H1 (cell line): ENCODE results near the gene DYTN. TPM values are rescaled to one million over a fixed set of nuclear protein-coding genes. Genes with fewer than 3 reads are reported as not detected.
A peak's percentile ranks its signal among the peaks of the same experiment; 100 is the strongest.

Source experiments
- CTCF ChIA-PET: fragments of 300-600 bp; sonication (Branson Sonifier 250); formaldehyde crosslinking; loops from one replicate; lab custom pipeline; 2021; ENCODE audit not compliant: partially characterized antibody; lab: Charles Lee
- POLR2A ChIA-PET: fragments of 300-600 bp; sonication (Branson Sonifier 250); formaldehyde crosslinking; loops from one replicate; lab custom pipeline; 2021; ENCODE audit warnings: inconsistent platforms; ENCODE audit not compliant: partially characterized antibody; lab: Charles Lee
- DNase-seq, 2 experiments: peaks; one replicate each; pipeline versions ENCODE4 v3.0.0 to v3.0.0-alpha.2; 2010 to 2022; ENCODE audit warnings: low spot score in 2 of 2, low read depth in 1 of 2, mixed read lengths in 1 of 2
- FAIRE-seq: peaks from 2 replicates; lab custom pipeline; 2011; peaks lifted over from hg19 to GRCh38; lab: Jason Lieb, UNC
- H2AFZ ChIP-seq: 2 replicates; pipeline ENCODE4 v1.8.1; 2012; ENCODE audit warnings: low read length, inconsistent platforms
- H2AK5ac ChIP-seq: 2 replicates; pipeline ENCODE4 v1.6.1; 2013; ENCODE audit warnings: low read depth, low read length
- H2BK120ac ChIP-seq: replicated peaks from 2 replicates; pipeline ENCODE3; 2013; ENCODE audit warnings: low read depth, low read length, inconsistent platforms
- H2BK12ac ChIP-seq: 2 replicates; pipeline ENCODE4 v1.6.1; 2013; ENCODE audit warnings: low read depth, low read length
- H2BK15ac ChIP-seq: 2 replicates; pipeline ENCODE4 v1.6.1; 2013; ENCODE audit warnings: low read length
- H2BK20ac ChIP-seq: 2 replicates; pipeline ENCODE4 v1.6.1; 2013; ENCODE audit warnings: low read length
- H2BK5ac ChIP-seq: 2 replicates; pipeline ENCODE4 v1.6.1; 2013; ENCODE audit warnings: low read depth, low read length
- H3K14ac ChIP-seq: 2 replicates; pipeline ENCODE4 v1.6.1; 2013; ENCODE audit warnings: inconsistent platforms; ENCODE audit not compliant: insufficient read length
- H3K18ac ChIP-seq: 2 replicates; pipeline ENCODE4 v1.6.1; 2013; ENCODE audit warnings: low read length; ENCODE audit errors: extremely low read depth
- H3K23ac ChIP-seq: 2 replicates; pipeline ENCODE4 v1.6.1; 2013; ENCODE audit warnings: inconsistent platforms; ENCODE audit not compliant: insufficient read length
- H3K23me2 ChIP-seq: 2 replicates; pipeline ENCODE4 v1.6.1; 2013; ENCODE audit warnings: low read depth, low read length
- H3K27ac ChIP-seq: 2 replicates; pipeline ENCODE4 v1.6.1; 2011; ENCODE audit warnings: low read depth, low read length, inconsistent platforms
- H3K27me3 ChIP-seq, 4 experiments: replicated peaks in 1 of 4; 1 replicate in 1 of 4; 2 replicates in 3 of 4; pipeline versions ENCODE4 v1.6.1 to v1.8.1; 2011 to 2013; ENCODE audit warnings: low read length in 3 of 4, mild to moderate bottlenecking in 3 of 4, inconsistent platforms in 2 of 4, mixed read lengths in 2 of 4, moderate library complexity in 1 of 4; ENCODE audit not compliant: control insufficient read depth in 3 of 4, insufficient read depth in 3 of 4; ENCODE audit errors: extremely low read depth in 1 of 4
- H3K36me3 ChIP-seq, 4 experiments: 2 replicates each; pipeline versions ENCODE4 v1.6.1 to v1.8.1; 2011 to 2013; ENCODE audit warnings: mild to moderate bottlenecking in 4 of 4, low read length in 3 of 4, moderate library complexity in 2 of 4, control low read depth in 1 of 4, inconsistent platforms in 1 of 4; ENCODE audit not compliant: insufficient read depth in 4 of 4, control insufficient read depth in 2 of 4
- H3K4ac ChIP-seq: replicated peaks from 2 replicates; pipeline ENCODE3; 2013; ENCODE audit warnings: low read length, low read depth, mixed read lengths, inconsistent platforms; ENCODE audit not compliant: insufficient read length
- H3K4me1 ChIP-seq, 4 experiments: replicated peaks in 1 of 4; 1 replicate in 1 of 4; 2 replicates in 3 of 4; pipeline versions ENCODE4 v1.6.1 to v1.8.1; 2011 to 2013; ENCODE audit warnings: low read length in 3 of 4, inconsistent platforms in 2 of 4, mixed read lengths in 1 of 4; ENCODE audit not compliant: insufficient read depth in 4 of 4, control insufficient read depth in 3 of 4
- H3K4me2 ChIP-seq, 2 experiments: 2 replicates each; pipeline versions ENCODE4 v1.6.1 to v1.8.1; 2011 to 2013; ENCODE audit warnings: low read depth in 2 of 2, low read length in 2 of 2, control low read depth in 1 of 2, inconsistent platforms in 1 of 2, mild to moderate bottlenecking in 1 of 2; ENCODE audit not compliant: insufficient read depth in 1 of 2
- H3K4me3 ChIP-seq, 4 experiments: fragments of 200-600, 300-600 bp in 1 of 4; sonication (generic), shearing (Covaris generic), sonication (Bioruptor Twin) in 1 of 4; 2 replicates each; pipeline versions ENCODE4 v1.5.1 to v1.8.1; 2011 to 2016; ENCODE audit warnings: low read length in 4 of 4, low read depth in 3 of 4, control low read depth in 2 of 4, inconsistent platforms in 2 of 4, mild to moderate bottlenecking in 2 of 4, mixed read lengths in 1 of 4, moderate library complexity in 1 of 4; ENCODE audit not compliant: insufficient read depth in 2 of 4; ENCODE audit errors: extremely low read depth in 1 of 4
- H3K56ac ChIP-seq: replicated peaks from 2 replicates; pipeline ENCODE3; 2013; ENCODE audit warnings: low read depth, mild to moderate bottlenecking, mixed read lengths, low read length, inconsistent platforms; ENCODE audit not compliant: insufficient read length
- H3K79me1 ChIP-seq: 2 replicates; pipeline ENCODE4 v1.6.1; 2013; ENCODE audit warnings: low read depth, low read length, control low read depth
- H3K79me2 ChIP-seq, 2 experiments: 2 replicates each; pipeline versions ENCODE4 v1.6.1 to v1.8.1; 2012 to 2013; ENCODE audit warnings: low read length in 2 of 2, mild to moderate bottlenecking in 2 of 2, inconsistent platforms in 1 of 2; ENCODE audit not compliant: insufficient read depth in 2 of 2, control insufficient read depth in 1 of 2
- H3K9ac ChIP-seq, 4 experiments: replicated peaks in 1 of 4; 1 replicate in 1 of 4; 2 replicates in 3 of 4; pipeline versions ENCODE4 v1.6.1 to v1.8.1; 2011 to 2013; ENCODE audit warnings: low read depth in 3 of 4, low read length in 3 of 4, control low read depth in 2 of 4, mild to moderate bottlenecking in 2 of 4, moderate library complexity in 2 of 4, inconsistent platforms in 1 of 4; ENCODE audit errors: extremely low read depth in 1 of 4
- H3K9me3 ChIP-seq, 2 experiments: 2 replicates each; pipeline versions ENCODE4 v1.6.1 to v1.8.1; 2012 to 2013; ENCODE audit warnings: mild to moderate bottlenecking in 2 of 2, moderate library complexity in 2 of 2, control low read depth in 1 of 2, inconsistent platforms in 1 of 2, low read depth in 1 of 2, low read length in 1 of 2, mixed read lengths in 1 of 2; ENCODE audit not compliant: insufficient read depth in 2 of 2
- H4K20me1 ChIP-seq, 2 experiments: replicated peaks in 1 of 2; 2 replicates each; pipeline versions ENCODE3 to v1.8.1; 2011 to 2013; ENCODE audit warnings: inconsistent platforms in 2 of 2, low read length in 2 of 2, mild to moderate bottlenecking in 1 of 2; ENCODE audit not compliant: insufficient read depth in 2 of 2, control insufficient read depth in 1 of 2
- H4K5ac ChIP-seq: 2 replicates; pipeline ENCODE4 v1.6.1; 2013; ENCODE audit warnings: low read length, low read depth, mixed read lengths, inconsistent platforms; ENCODE audit not compliant: insufficient read length
- H4K8ac ChIP-seq: 2 replicates; pipeline ENCODE4 v1.8.0; 2013; ENCODE audit warnings: mild to moderate bottlenecking, moderate library complexity, low read length, inconsistent platforms; ENCODE audit not compliant: insufficient read depth; ENCODE audit errors: extremely low read depth
- H4K91ac ChIP-seq: replicated peaks from 2 replicates; pipeline ENCODE3; 2013; ENCODE audit warnings: low read length, mixed read lengths, inconsistent platforms; ENCODE audit not compliant: insufficient read length
- BACH1 ChIP-seq: IDR thresholded peaks from 2 replicates; pipeline ENCODE4 v1.6.1; 2012; ENCODE audit warnings: low read length, improper control_type of control experiment
- CEBPB ChIP-seq: IDR thresholded peaks from 2 replicates; pipeline ENCODE4 v1.6.1; 2012; ENCODE audit warnings: low read depth, low read length
- CTBP2 ChIP-seq: IDR thresholded peaks from 2 replicates; pipeline ENCODE4 v1.7.0; 2011; ENCODE audit warnings: borderline replicate concordance, mild to moderate bottlenecking, moderate library complexity, mixed read lengths, low read length; ENCODE audit not compliant: insufficient read depth, insufficient read length
- E2F6 ChIP-seq: IDR thresholded peaks from 2 replicates; pipeline ENCODE4 v1.6.1; 2012; ENCODE audit warnings: inconsistent platforms
- GTF2F1 ChIP-seq: IDR thresholded peaks from 2 replicates; pipeline ENCODE4 v1.6.1; 2012; ENCODE audit warnings: low read depth, low read length, improper control_type of control experiment, borderline replicate concordance
- JUN ChIP-seq: IDR thresholded peaks from 2 replicates; pipeline ENCODE4 v1.6.1; 2011; ENCODE audit warnings: low read depth, mild to moderate bottlenecking, improper control_type of control experiment, low read length
- NRF1 ChIP-seq: IDR thresholded peaks from 2 replicates; pipeline ENCODE4 v1.6.1; 2011; ENCODE audit warnings: mild to moderate bottlenecking, low read depth, low read length, improper control_type of control experiment
- RAD21 ChIP-seq, 2 experiments: IDR thresholded peaks in 1 of 2; conservative IDR thresholded peaks in 1 of 2; 2 replicates each; pipeline ENCODE4 v1.6.1; 2011; ENCODE audit warnings: low read depth in 2 of 2, low read length in 2 of 2, improper control_type of control experiment in 1 of 2, inconsistent platforms in 1 of 2, mild to moderate bottlenecking in 1 of 2, moderate library complexity in 1 of 2
- SP2 ChIP-seq: IDR thresholded peaks from 2 replicates; pipeline ENCODE4 v1.6.1; 2012; ENCODE audit warnings: mild to moderate bottlenecking, low read length, inconsistent platforms
- SP4 ChIP-seq: IDR thresholded peaks from 2 replicates; pipeline ENCODE4 v1.6.1; 2012; ENCODE audit warnings: low read length, inconsistent platforms
- WGBS, 2 experiments: shearing (Covaris generic) in 1 of 2; methylation state at CpG; one replicate each; pipeline versions ENCODE4 v1.1.6 to v1.1.7; 2013 to 2015; ENCODE audit warnings: low lambda C conversion rate in 2 of 2, mixed read lengths in 2 of 2, inconsistent platforms in 1 of 2, low coverage in 1 of 2, missing lambda C conversion rate in 1 of 2; ENCODE audit not compliant: insufficient replicate concordance in 2 of 2, insufficient coverage in 1 of 2, insufficient read length in 1 of 2; ENCODE audit errors: extremely low coverage in 1 of 2, missing lambda C conversion rate in 1 of 2; 5-methylcytosine and 5-hydroxymethylcytosine counted together
- polyA plus RNA-seq, 7 experiments: library from polyadenylated mRNA; depleted of rRNA in 3 of 7; stranded (reverse) in 5 of 7; unstranded in 2 of 7; fragments of >200 nt in 5 of 7; fragments of 200-250 nt in 2 of 7; gene quantifications; 1 replicate in 5 of 7; 2 replicates in 1 of 7; 4 replicates in 1 of 7; pipeline versions ENCODE4 v1.2.1 to v1.2.3, GENCODE V29; 2011 to 2013; ENCODE audit warnings: missing spikeins in 2 of 7, mixed read lengths in 2 of 7
- total RNA-seq: library from RNA; stranded (reverse); fragmentation: NEBNext Ultra II Directional; extraction: Animal tissue kit (Norgen Biotek cat#: 25700); gene quantifications from 2 replicates; pipeline ENCODE4 v1.2.1, GENCODE V29; 2021

The DYTN gene
- total and polyA plus RNA-seq, 2 of the 8 experiments (the other 6 are each of a cell fraction or from before 2014, with no cell fraction given): not detected

GRCh38 chr2:206641226-206641625, 77.0 kb downstream of the DYTN start:
- Histone ChIP-seq H3K4me3 (peak overlapping the region in 2 of 4 experiments; percentile 64 to 66; a peak in 4 of 8 replicates), H3K23me2 (peaks cover 8% of the 10 kb centered on the region), H2BK5ac (no peak overlapping the region), H3K79me2 (no peaks in the 10 kb centered on the region), H2AFZ (no peak overlapping the region), H3K14ac (no peak overlapping the region), H3K18ac (no peak overlapping the region), H3K4me1 (peaks cover 0 to 7% (median 3%) of the 10 kb centered on the region in 4 experiments; a peak in 3 of 7 replicates), H3K9me3 (no peaks in the 10 kb centered on the region), H3K4ac (no peak overlapping the region), H3K27ac (no peak overlapping the region), H3K36me3 (no peaks in the 10 kb centered on the region), H3K23ac (no peak overlapping the region), H3K9ac (no peak overlapping the region), H4K5ac (no peak overlapping the region), H3K79me1 (no peaks in the 10 kb centered on the region), H2BK120ac (no peak overlapping the region), H4K20me1 (peaks cover 2 to 4% of the 10 kb centered on the region in 2 experiments), H3K56ac (no peak overlapping the region), H3K27me3 (peaks cover 17 to 29% (median 23%) of the 10 kb centered on the region in 4 experiments), H2AK5ac (no peak overlapping the region), H2BK12ac (no peak overlapping the region), H4K91ac (no peak overlapping the region), H3K4me2 (peak overlapping the region; percentile 81 to 89; a peak in 2 of 4 replicates), H4K8ac (no peak overlapping the region), H2BK15ac (no peak overlapping the region), H2BK20ac (no peak overlapping the region)
- TF ChIP-seq RAD21 (IDR thresholded peaks at IDR 0.05 in 1 of 2, conservative IDR thresholded peaks at IDR 0.05 in 1 of 2; ENCODE audit: low read depth in 2 of 2, low read length in 2 of 2) (no peak), BACH1 (no peak), SP2 (no peak), NRF1 (no peak), GTF2F1 (no peak), E2F6 (no peak), JUN (no peak), CTBP2 (no peak), SP4 (no peak), CEBPB (no peak)
- FAIRE-seq: no peak
- 56% methylated on average over 3 of the region's 3 CpGs; no CpG with 5 or more reads in 1 of the 2 experiments for WGBS, 2 experiments
- ChIA-PET POLR2A (interaction anchor here (1.3 kb wide), 1 partner anchor 12 kb away, joined by 3 read pairs; no protein-coding TSS in a partner anchor), CTCF (interaction anchor here (0.6 to 2.8 kb wide), 6 partner anchors 14 to 763 kb away, joined by 3 to 9 read pairs (median 4); no protein-coding TSS in a partner anchor)
- DNase-seq: no peak
